Measurements from ENCODE around the gene CYP4F2.

- TF ChIP-seq SUZ12 (IDR thresholded peaks at IDR 0.05; ENCODE audit: extremely low read depth, insufficient read depth, insufficient read length) (no peak), YY1 (IDR thresholded peaks at IDR 0.05; ENCODE audit: insufficient read depth, insufficient read length) (no peak)
Observed at GRCh38 chr19:15864824-15865223, 33.0 kb downstream of the CYP4F2 start.

Data from NT2/D1 (cell line).